Measurements from ENCODE around the gene JTB.
A peak's percentile ranks its signal among the peaks of the same experiment; 100 is the strongest.
"Not testable (repeated sequence)": the region's sequence is repeated elsewhere in the genome, so short reads cannot be mapped to it uniquely, and the experiment has no call there.

Gene JTB

GRCh38 chr1:153977250-153978240 is at the start of gene JTB:
TSS of gene JTB (minus strand) at chr1:153977674. CDS start at chr1:153977252, 422 bp downstream.
- peak; percentile 91 for DNase-seq (ENCODE audit: low spot score)

GRCh38 chr1:154019940-154020339 is 42.5 kb upstream of the JTB start:
- no peak for DNase-seq (ENCODE audit: low spot score)

GRCh38 chr1:154019269-154019668 is 41.8 kb upstream of the JTB start:
- DNase-seq (ENCODE audit: low spot score) = no peak

- no peak for DNase-seq (ENCODE audit: low spot score)
Measured at GRCh38 chr1:154014154-154014907, 36.9 kb upstream of the JTB start.

- DNase-seq (ENCODE audit: low spot score) = not testable (repeated sequence)
Measured at GRCh38 chr1:154012543-154012942, 35.1 kb upstream of the JTB start.

- no peak for DNase-seq (ENCODE audit: low spot score)
Measured at GRCh38 chr1:154012129-154012528, 34.7 kb upstream of the JTB start.

- no peak for DNase-seq (ENCODE audit: low spot score)
Measured at GRCh38 chr1:154006136-154006535, 28.7 kb upstream of the JTB start.

GRCh38 chr1:154000420-154000819 is 22.9 kb upstream of the JTB start:
- DNase-seq (ENCODE audit: low spot score) = no peak

- DNase-seq (ENCODE audit: low spot score) = not testable (repeated sequence)
Measured at GRCh38 chr1:153996882-153997281, 19.4 kb upstream of the JTB start.

- DNase-seq (ENCODE audit: low spot score) = no peak
Measured at GRCh38 chr1:153995640-153996039, 18.2 kb upstream of the JTB start.

GRCh38 chr1:153995202-153995601 is 17.7 kb upstream of the JTB start:
- DNase-seq (ENCODE audit: low spot score) = no peak

- no peak for DNase-seq (ENCODE audit: low spot score)
Measured at GRCh38 chr1:153991806-153992205, 14.3 kb upstream of the JTB start.

GRCh38 chr1:153991151-153991630 is 13.7 kb upstream of the JTB start:
- DNase-seq (ENCODE audit: low spot score) = no peak

GRCh38 chr1:153990468-153991150 is 13.1 kb upstream of the JTB start, which contains the start of gene RPS27:
TSS of gene RPS27 (plus strand) at chr1:153990762. CDS start at chr1:153990797, 35 bp downstream.
- DNase-seq (ENCODE audit: low spot score) = peak; percentile 92

- DNase-seq (ENCODE audit: low spot score) = no peak
Measured at GRCh38 chr1:153987621-153988020, 10.1 kb upstream of the JTB start.

GRCh38 chr1:153985941-153986761 is 8.7 kb upstream of the JTB start, which contains the start of gene RAB13:
TSS of gene RAB13 (minus strand) at chr1:153986339. CDS start at chr1:153986236, 103 bp downstream.
- peak; percentile 92 for DNase-seq (ENCODE audit: low spot score)

GRCh38 chr1:153985341-153985912 is 8.0 kb upstream of the JTB start:
- DNase-seq (ENCODE audit: low spot score) = no peak

- no peak for DNase-seq (ENCODE audit: low spot score)
Measured at GRCh38 chr1:153984123-153984894, 6.8 kb upstream of the JTB start.

- DNase-seq (ENCODE audit: low spot score) = not testable (repeated sequence)
Measured at GRCh38 chr1:153981735-153982134, 4.3 kb upstream of the JTB start.

GRCh38 chr1:153979091-153979490 is 1.6 kb upstream of the JTB start:
- DNase-seq (ENCODE audit: low spot score) = not testable (repeated sequence)

All from left forelimb (tissue), 1 donor.